Adipocyte (in vitro differentiated cells): Measurements from ENCODE around the gene CPN1.
A peak's percentile ranks its signal among the peaks of the same experiment; 100 is the strongest.

Source experiments
- DNase-seq: peaks from one replicate; pipeline ENCODE4 v3.0.0-alpha.2; 2015; ENCODE audit warnings: low read depth
- H3K27me3 ChIP-seq: replicated peaks from 2 replicates; pipeline ENCODE4 v1.7.0; 2013; ENCODE audit warnings: mild to moderate bottlenecking, low read length, moderate library complexity; ENCODE audit not compliant: control insufficient read depth, insufficient read depth
- H3K36me3 ChIP-seq: 2 replicates; pipeline ENCODE4 v1.7.0; 2013; ENCODE audit warnings: low read length, mild to moderate bottlenecking, moderate library complexity; ENCODE audit not compliant: control insufficient read depth, insufficient read depth, severe bottlenecking
- H3K4me1 ChIP-seq: 2 replicates; pipeline ENCODE4 v1.7.0; 2013; ENCODE audit warnings: mild to moderate bottlenecking, low read length, moderate library complexity; ENCODE audit not compliant: control insufficient read depth, insufficient read depth
- H3K4me3 ChIP-seq: 2 replicates; pipeline ENCODE4 v1.7.0; 2013; ENCODE audit warnings: mild to moderate bottlenecking, low read length, moderate library complexity
- H3K9ac ChIP-seq: 2 replicates; pipeline ENCODE4 v1.7.0; 2013; ENCODE audit warnings: mild to moderate bottlenecking, low read length, moderate library complexity
- H3K9me3 ChIP-seq: 2 replicates; pipeline ENCODE4 v1.7.0; 2013; ENCODE audit warnings: mild to moderate bottlenecking, low read length, moderate library complexity; ENCODE audit not compliant: control insufficient read depth

Gene CPN1

GRCh38 chr10:99994801-99995200 is 86.9 kb downstream of the CPN1 start:
- Histone ChIP-seq H3K36me3 (peaks cover 28% of the 10 kb centered on the region), H3K4me3 (no peak overlapping the region), H3K27me3 (no peaks in the 10 kb centered on the region), H3K9me3 (no peaks in the 10 kb centered on the region), H3K4me1 (peaks cover 43% of the 10 kb centered on the region), H3K9ac (no peak overlapping the region)
- no peak for DNase-seq

- Histone ChIP-seq H3K9ac (no peak overlapping the region), H3K9me3 (no peaks in the 10 kb centered on the region), H3K4me3 (peak overlapping the region; percentile 38), H3K27me3 (no peaks in the 10 kb centered on the region), H3K36me3 (peaks cover 24% of the 10 kb centered on the region), H3K4me1 (peaks cover 40% of the 10 kb centered on the region)
- DNase-seq = peak; percentile 86
Measured at GRCh38 chr10:99993701-99994689, 87.7 kb downstream of the CPN1 start.
